Measurements from ENCODE around the gene HARBI1.
A peak's percentile ranks its signal among the peaks of the same experiment; 100 is the strongest.

Gene HARBI1

GRCh38 chr11:46632502-46632901, 15.5 kb upstream of the HARBI1 start:
- no peaks in the 10 kb centered on the region for H3K9me3 ChIP-seq
- no peak overlapping the region for H3K27ac ChIP-seq
- H3K36me3 ChIP-seq, result peaks cover 16 to 74% (median 33%) of the 10 kb centered on the region in 3 donors
- no peak for DNase-seq
- H3K27me3 ChIP-seq, result no peaks in the 10 kb centered on the region
- no peak for TF ChIP-seq CTCF (IDR thresholded peaks at IDR 0.05)
- intact Hi-C loops (cut with DNase I; ENCODE audit: low total_unique reads), result no loop called here
- no peaks in the 10 kb centered on the region for H3K4me1 ChIP-seq
- no peak overlapping the region for H3K4me3 ChIP-seq

GRCh38 chr11:46631676-46632075, 14.6 kb upstream of the HARBI1 start:
- H3K27me3 ChIP-seq, result no peaks in the 10 kb centered on the region
- no peaks in the 10 kb centered on the region for H3K9me3 ChIP-seq
- H3K36me3 ChIP-seq, result peaks cover 19 to 81% (median 42%) of the 10 kb centered on the region in 3 donors
- no peak for DNase-seq
- peaks cover 0 to 4% (median 0%) of the 10 kb centered on the region in 4 donors for H3K4me1 ChIP-seq
- intact Hi-C loops (cut with DNase I; ENCODE audit: low total_unique reads), result no loop called here
- H3K4me3 ChIP-seq, result no peak overlapping the region
- H3K27ac ChIP-seq, result no peak overlapping the region
- no peak for TF ChIP-seq CTCF (IDR thresholded peaks at IDR 0.05)

GRCh38 chr11:46630237-46630636, 13.2 kb upstream of the HARBI1 start:
- no peak for DNase-seq
- Histone ChIP-seq H3K27me3 (no peaks in the 10 kb centered on the region), H3K9me3 (no peaks in the 10 kb centered on the region), H3K4me3 (no peak overlapping the region), H3K27ac (no peak overlapping the region), H3K36me3 (peaks cover 33 to 82% (median 51%) of the 10 kb centered on the region in 3 donors), H3K4me1 (peaks cover 0 to 4% (median 0%) of the 10 kb centered on the region in 4 donors)
- intact Hi-C loops (cut with DNase I; ENCODE audit: low total_unique reads), result no loop called here
- TF ChIP-seq CTCF (IDR thresholded peaks at IDR 0.05), result no peak

- peaks cover 34 to 82% (median 57%) of the 10 kb centered on the region in 3 donors for H3K36me3 ChIP-seq
These were observed 11.9 kb upstream of the HARBI1 start for GRCh38 chr11:46628961-46629360.

GRCh38 chr11:46625406-46625805, 8.4 kb upstream of the HARBI1 start:
- DNase-seq, result no peak
- Histone ChIP-seq H3K4me1 (peaks cover 0 to 7% (median 4%) of the 10 kb centered on the region in 4 donors), H3K27ac (no peak overlapping the region), H3K9me3 (no peaks in the 10 kb centered on the region), H3K36me3 (peaks cover 19 to 77% (median 67%) of the 10 kb centered on the region in 3 donors), H3K4me3 (no peak overlapping the region), H3K27me3 (no peaks in the 10 kb centered on the region)
- TF ChIP-seq CTCF (IDR thresholded peaks at IDR 0.05), result no peak
- intact Hi-C loops (cut with DNase I; ENCODE audit: low total_unique reads), result no loop called here

More at GRCh38 chr11:46628961-46629360, 11.9 kb upstream of the HARBI1 start:
- no peak overlapping the region for H3K4me3 ChIP-seq
- H3K4me1 ChIP-seq, result peaks cover 0 to 4% (median 0%) of the 10 kb centered on the region in 4 donors
- H3K27me3 ChIP-seq, result no peaks in the 10 kb centered on the region
- H3K27ac ChIP-seq, result no peak overlapping the region
- intact Hi-C loops (cut with DNase I; ENCODE audit: low total_unique reads), result no loop called here
- TF ChIP-seq CTCF (IDR thresholded peaks at IDR 0.05), result no peak
- no peak for DNase-seq
- H3K9me3 ChIP-seq, result no peaks in the 10 kb centered on the region

- Histone ChIP-seq H3K9me3 (no peaks in the 10 kb centered on the region), H3K36me3 (peaks cover 0 to 36% (median 22%) of the 10 kb centered on the region in 3 donors), H3K4me1 (peaks cover 0 to 50% (median 26%) of the 10 kb centered on the region in 4 donors), H3K27me3 (no peaks in the 10 kb centered on the region), H3K4me3 (peak overlapping the region; percentile 84 to 86), H3K27ac (peak overlapping the region in 1 of 2 donors; percentile 91)
- DNase-seq, result no peak
- TF ChIP-seq CTCF (IDR thresholded peaks at IDR 0.05), result no peak
- intact Hi-C loops (cut with DNase I; ENCODE audit: low total_unique reads), result loop anchor here (10.0 kb wide), 2 partner anchors 96 to 224 kb away; partner anchors contain the start of genes CHRM4 and F2
These were observed 1.8 kb upstream of the HARBI1 start for GRCh38 chr11:46618837-46619236.

All from tibial artery (tissue), 4 donors.